ENCODE data around the gene CDHR5.

- TF ChIP-seq CTCF (optimal IDR thresholded peaks at IDR 0.05 in 1 of 3, IDR thresholded peaks at IDR 0.05 in 1 of 3, conservative IDR thresholded peaks at IDR 0.05 in 1 of 3; ENCODE audit: extremely low read depth in 1 of 3, insufficient read depth in 2 of 3, low read length in 3 of 3) (no peak), EZH2 (IDR thresholded peaks at IDR 0.05; ENCODE audit: low read length) (no peak)
These were observed 14.0 kb upstream of the CDHR5 start for GRCh38 chr11:638631-639331.

Data from keratinocyte (primary cell).